Ovary (tissue), 9 donors: ENCODE measurements around the gene CFAP69. TPM values are rescaled to one million over a fixed set of nuclear protein-coding genes. Genes with fewer than 3 reads are reported as not detected.

ENCODE experiments used
- DNase-seq, 5 donors: peaks; one replicate each; pipeline ENCODE4 v3.0.0-alpha.2; 2019 to 2020
- H3K27ac ChIP-seq, 2 donors: fragments of 200-600 bp; one replicate each; pipeline versions ENCODE4 v1.5.1 to v1.8.0; 2019 to 2022
- H3K27me3 ChIP-seq: fragments of 200-600 bp; one replicate; pipeline ENCODE4 v1.8.0; 2022
- H3K36me3 ChIP-seq: fragments of 200-600 bp; sonication (generic); one replicate; pipeline ENCODE4 v1.5.1; 2019
- H3K4me1 ChIP-seq: one replicate; pipeline ENCODE4 v1.8.1; 2013; ENCODE audit warnings: mild to moderate bottlenecking, moderate library complexity; ENCODE audit not compliant: insufficient read depth
- H3K4me3 ChIP-seq: fragments of 200-600 bp; sonication (generic); one replicate; pipeline ENCODE4 v1.5.1; 2017
- H3K9me3 ChIP-seq, 2 donors: fragments of 200-600 bp in 1 of 2; sonication (generic) in 1 of 2; one replicate each; pipeline versions ENCODE4 v1.5.1 to v1.8.1; 2013 to 2019; ENCODE audit warnings: mild to moderate bottlenecking in 1 of 2, moderate library complexity in 1 of 2
- EP300 ChIP-seq: sonication (generic); formaldehyde crosslinking; IDR thresholded peaks from one replicate; pipeline ENCODE4 v1.6.1; 2017; ENCODE audit warnings: antibody characterized with exemption
- POLR2A ChIP-seq: fragments of 450-650 bp; IDR thresholded peaks from one replicate; pipeline ENCODE4 v1.6.1; 2017; ENCODE audit warnings: antibody characterized with exemption, mild to moderate bottlenecking, moderate library complexity
- WGBS, 3 donors: extraction: QIAGEN DNeasy Blood & Tissue Kit in 1 of 3; methylation state at CpG; one replicate each; pipeline versions ENCODE4 v1.1.5 to v1.1.7; 2013 to 2017; 5-methylcytosine and 5-hydroxymethylcytosine counted together
- intact Hi-C, 4 donors: fragments of 100-400 bp; cut with DNase I; formaldehyde crosslinking; loops; one replicate each; pipeline versions ENCODE4 v1.11.0 to v1.15.1; 2022 to 2023
- polyA plus RNA-seq, 2 donors: library from polyadenylated mRNA; stranded (reverse); fragments of 200-250 nt in 1 of 2; fragments of 350-450 nt in 1 of 2; fragmentation: Illumina TruSeq in 1 of 2; extraction: RNeasy Lipid Tissue Mini Kit (QIAGEN cat#74804) in 1 of 2; gene quantifications; one replicate each; pipeline ENCODE4 v1.2.3, GENCODE V29; 2013 to 2014
- total RNA-seq, 7 donors: library from RNA; depleted of rRNA in 2 of 7; stranded (reverse); fragments of >200 nt in 2 of 7; fragmentation: NEBNext Ultra II Directional in 3 of 7; extraction: Animal tissue kit (Norgen Biotek cat#: 25700) in 3 of 7; gene quantifications; one replicate each; pipeline versions ENCODE4 v1.1.0 to v1.2.4, GENCODE V29; 2016 to 2023
- TF ChIP-seq, protein P1 (sequence below), 3 donors: fragments of 450-650 bp in 2 of 3; fragments of 200-600 bp in 1 of 3; IDR thresholded peaks; one replicate each; pipeline versions ENCODE4 v1.5.1 to v1.8.0; 2016 to 2022; ENCODE audit warnings: antibody characterized with exemption in 3 of 3, mild to moderate bottlenecking in 1 of 3
- donor health status: DM: no; HTN: no; CAD: no; lungs with moderate emphysema.
- donor health status: DM: no; HTN: no; CAD: no.
- donor health status: Bipolar disorder and iron deficiency.
- donor health status: DM: yes; HTN: yes; CAD: no.
- donor health status: DM: no; HTN: no; CAD: no.
- donor health status: DM: yes; HTN: yes; CAD: no.

The CFAP69 gene
- total and polyA plus RNA-seq, 9 donors = 3.1 to 37.9 (median 10.6) TPM

DNA sequence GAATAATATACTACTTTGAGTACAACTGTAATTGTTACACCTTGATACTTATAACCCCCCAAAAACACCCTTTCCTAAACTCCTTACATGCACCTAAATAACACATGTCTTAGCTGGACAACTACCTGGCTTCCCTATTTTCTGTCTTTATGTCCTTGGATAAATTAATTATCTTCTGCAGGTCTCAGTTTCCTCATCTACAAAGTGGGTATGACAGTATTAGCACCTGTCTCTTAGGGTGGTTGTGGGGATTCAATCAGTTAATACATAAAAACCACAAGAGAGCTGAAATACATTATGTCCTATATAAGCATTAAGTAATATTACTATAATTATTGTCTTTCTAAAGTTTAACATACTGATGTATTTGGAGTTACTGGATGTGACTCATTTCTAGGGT lies 22.6 kb upstream of the CFAP69 start:
- Histone ChIP-seq H3K36me3 (no peaks in the 10 kb centered on the region), H3K9me3 (no peaks in the 10 kb centered on the region), H3K4me1 (peaks cover 3% of the 10 kb centered on the region), H3K27ac (peak overlapping the region in 1 of 2 donors; percentile 82), H3K27me3 (no peaks in the 10 kb centered on the region), H3K4me3 (no peak overlapping the region)
- DNase-seq = no peak
- intact Hi-C loops = no loop called here
- TF ChIP-seq POLR2A (no peak), EP300 (no peak)
- TF ChIP-seq, protein P1, sequence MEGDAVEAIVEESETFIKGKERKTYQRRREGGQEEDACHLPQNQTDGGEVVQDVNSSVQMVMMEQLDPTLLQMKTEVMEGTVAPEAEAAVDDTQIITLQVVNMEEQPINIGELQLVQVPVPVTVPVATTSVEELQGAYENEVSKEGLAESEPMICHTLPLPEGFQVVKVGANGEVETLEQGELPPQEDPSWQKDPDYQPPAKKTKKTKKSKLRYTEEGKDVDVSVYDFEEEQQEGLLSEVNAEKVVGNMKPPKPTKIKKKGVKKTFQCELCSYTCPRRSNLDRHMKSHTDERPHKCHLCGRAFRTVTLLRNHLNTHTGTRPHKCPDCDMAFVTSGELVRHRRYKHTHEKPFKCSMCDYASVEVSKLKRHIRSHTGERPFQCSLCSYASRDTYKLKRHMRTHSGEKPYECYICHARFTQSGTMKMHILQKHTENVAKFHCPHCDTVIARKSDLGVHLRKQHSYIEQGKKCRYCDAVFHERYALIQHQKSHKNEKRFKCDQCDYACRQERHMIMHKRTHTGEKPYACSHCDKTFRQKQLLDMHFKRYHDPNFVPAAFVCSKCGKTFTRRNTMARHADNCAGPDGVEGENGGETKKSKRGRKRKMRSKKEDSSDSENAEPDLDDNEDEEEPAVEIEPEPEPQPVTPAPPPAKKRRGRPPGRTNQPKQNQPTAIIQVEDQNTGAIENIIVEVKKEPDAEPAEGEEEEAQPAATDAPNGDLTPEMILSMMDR (IDR thresholded peaks at IDR 0.05) = no peak

DNA sequence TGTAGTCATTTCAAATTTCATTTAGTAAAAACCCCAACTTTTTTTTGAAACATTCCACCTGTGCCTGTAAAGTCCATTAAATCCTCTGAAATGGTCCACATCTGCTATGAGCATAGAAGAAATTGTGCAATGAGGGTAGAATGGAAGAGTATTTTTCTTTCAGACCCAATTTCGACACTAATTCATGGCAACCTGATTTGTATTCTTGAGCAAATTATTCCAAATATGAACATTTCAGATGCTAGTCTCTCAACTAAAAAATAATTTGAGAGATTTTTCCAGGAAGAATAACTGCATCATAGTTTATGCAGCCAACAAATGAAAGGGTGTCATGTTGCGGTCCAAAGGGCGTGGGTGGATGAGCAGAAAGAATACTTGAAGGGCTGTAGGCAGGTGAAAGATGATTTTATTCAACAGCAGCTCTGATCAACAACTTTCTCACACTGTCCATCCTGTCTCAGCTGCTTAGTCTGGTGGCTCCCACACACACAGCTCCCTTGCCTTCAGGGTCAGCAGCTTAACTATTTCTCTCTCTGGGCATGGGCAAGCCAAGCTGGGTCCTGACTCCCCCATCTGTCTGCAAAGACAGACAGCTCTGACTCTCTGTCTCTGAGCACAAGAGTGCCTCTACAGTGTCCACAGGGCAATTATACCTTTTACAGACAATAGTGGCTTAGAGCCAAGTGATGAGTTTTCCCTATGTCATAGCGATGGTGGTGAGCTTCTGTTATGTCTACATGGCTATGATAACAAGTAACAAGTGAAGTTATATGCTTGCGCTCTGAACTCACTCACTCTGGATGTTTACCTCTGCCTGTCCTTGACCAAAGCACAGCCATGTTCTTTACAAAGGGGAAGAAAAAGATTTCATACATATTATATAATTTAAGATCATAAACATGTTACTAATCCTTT lies 21.9 kb upstream of the CFAP69 start:
- intact Hi-C loops = no loop called here

DNA sequence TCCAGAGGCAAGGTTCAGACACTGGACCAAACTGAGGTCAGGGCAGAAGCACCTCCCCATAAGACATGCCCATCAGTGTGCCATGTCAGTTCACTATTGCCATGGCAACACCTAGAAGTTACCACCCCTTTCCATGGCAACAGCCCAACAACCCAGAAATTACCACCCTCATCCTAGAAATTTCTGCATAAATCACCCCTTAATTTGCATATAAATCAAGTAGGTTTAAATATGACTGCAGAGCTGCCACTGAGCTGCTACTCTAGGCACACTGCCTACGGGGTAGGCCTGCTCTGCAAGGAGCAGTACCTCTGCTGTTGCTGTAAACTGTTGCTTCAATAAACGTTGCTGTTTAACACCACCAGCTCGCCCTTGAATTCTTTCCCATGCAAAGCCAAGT lies 20.8 kb upstream of the CFAP69 start:
- intact Hi-C loops = no loop called here

More for the DNA sequence above, 21.9 kb upstream of the CFAP69 start:
- peak; percentile 52 to 79 (median 58) for DNase-seq
- Histone ChIP-seq H3K36me3 (no peaks in the 10 kb centered on the region), H3K27me3 (no peaks in the 10 kb centered on the region), H3K9me3 (no peaks in the 10 kb centered on the region), H3K4me3 (no peak overlapping the region), H3K27ac (peak overlapping the region; percentile 69 to 82), H3K4me1 (peaks cover 3% of the 10 kb centered on the region)
- 12 to 24% (median 13%) methylated on average over 5 of the region's 5 CpGs for WGBS, 3 donors
- TF ChIP-seq EP300 (peak; percentile 66), POLR2A (peak; percentile 10)
- TF ChIP-seq, protein P1 (IDR thresholded peaks at IDR 0.05) = no peak

DNA sequence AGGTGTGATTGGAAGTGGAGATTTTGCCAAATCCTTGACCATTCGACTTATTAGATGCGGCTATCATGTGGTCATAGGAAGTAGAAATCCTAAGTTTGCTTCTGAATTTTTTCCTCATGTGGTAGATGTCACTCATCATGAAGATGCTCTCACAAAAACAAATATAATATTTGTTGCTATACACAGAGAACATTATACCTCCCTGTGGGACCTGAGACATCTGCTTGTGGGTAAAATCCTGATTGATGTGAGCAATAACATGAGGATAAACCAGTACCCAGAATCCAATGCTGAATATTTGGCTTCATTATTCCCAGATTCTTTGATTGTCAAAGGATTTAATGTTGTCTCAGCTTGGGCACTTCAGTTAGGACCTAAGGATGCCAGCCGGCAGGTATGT lies 19.8 kb upstream of the CFAP69 start:
- no peak for DNase-seq
- 92 to 95% (median 94%) methylated on average over 3 of the region's 3 CpGs for WGBS, 3 donors
- Histone ChIP-seq H3K9me3 (no peaks in the 10 kb centered on the region), H3K36me3 (no peaks in the 10 kb centered on the region), H3K4me3 (no peak overlapping the region), H3K27ac (no peak overlapping the region), H3K4me1 (peaks cover 3% of the 10 kb centered on the region), H3K27me3 (no peaks in the 10 kb centered on the region)
- intact Hi-C loops = no loop called here
- TF ChIP-seq, protein P1 (IDR thresholded peaks at IDR 0.05) = no peak

More for the DNA sequence above, 20.8 kb upstream of the CFAP69 start:
- peaks cover 3% of the 10 kb centered on the region for H3K4me1 ChIP-seq
- no peak for DNase-seq
- H3K27ac ChIP-seq = peak overlapping the region in 1 of 2 donors; percentile 82
- H3K9me3 ChIP-seq = no peaks in the 10 kb centered on the region
- no peak for TF ChIP-seq POLR2A
- TF ChIP-seq, protein P1 (IDR thresholded peaks at IDR 0.05) = no peak
- TF ChIP-seq EP300 = no peak
- no peaks in the 10 kb centered on the region for H3K27me3 ChIP-seq
- no peak overlapping the region for H3K4me3 ChIP-seq
- WGBS, 3 donors = 61 to 62% (median 61%) methylated on average over 3 of the region's 3 CpGs
- H3K36me3 ChIP-seq = no peaks in the 10 kb centered on the region
